H54 (cell line): ENCODE measurements around the gene TOP1.

Experiments used
- DNase-seq: peaks from one replicate; pipeline ENCODE4 v3.0.0; 2011; ENCODE audit warnings: low spot score, mixed read lengths; ENCODE audit not compliant: insufficient read length
- FAIRE-seq: peaks from 3 replicates; lab custom pipeline; 2011; peaks lifted over from hg19 to GRCh38; lab: Jason Lieb, UNC
- POLR2A ChIP-seq: IDR thresholded peaks from 2 replicates; pipeline ENCODE4 v1.6.1; 2011; ENCODE audit warnings: low read depth, mild to moderate bottlenecking, low read length

The TOP1 gene

DNA sequence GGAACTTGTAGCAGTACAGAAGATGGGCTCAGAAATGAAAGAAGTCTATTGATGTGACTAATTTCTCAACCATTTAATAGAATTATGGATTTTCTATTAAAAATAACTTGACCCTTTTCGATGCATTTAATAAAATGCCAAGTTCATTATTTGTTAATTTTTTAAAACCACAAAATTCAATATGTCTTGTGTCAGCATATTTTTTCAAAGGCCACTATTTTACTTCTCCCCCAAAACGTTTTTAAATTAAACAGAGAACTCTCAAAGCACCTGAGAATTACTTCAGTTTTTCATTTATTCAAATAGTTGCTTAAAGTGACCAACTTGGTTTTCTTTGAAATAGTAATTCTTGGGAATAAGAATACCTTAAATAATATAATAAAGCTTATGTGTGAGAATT lies 8.6 kb downstream of the TOP1 start:
- no peak for FAIRE-seq
- DNase-seq = no peak
- no peak for TF ChIP-seq POLR2A

- no peak for TF ChIP-seq POLR2A
- DNase-seq (no peak), FAIRE-seq (no peak)
Measured at GRCh38 chr20:41038149-41038877, 9.7 kb downstream of the TOP1 start.

DNA sequence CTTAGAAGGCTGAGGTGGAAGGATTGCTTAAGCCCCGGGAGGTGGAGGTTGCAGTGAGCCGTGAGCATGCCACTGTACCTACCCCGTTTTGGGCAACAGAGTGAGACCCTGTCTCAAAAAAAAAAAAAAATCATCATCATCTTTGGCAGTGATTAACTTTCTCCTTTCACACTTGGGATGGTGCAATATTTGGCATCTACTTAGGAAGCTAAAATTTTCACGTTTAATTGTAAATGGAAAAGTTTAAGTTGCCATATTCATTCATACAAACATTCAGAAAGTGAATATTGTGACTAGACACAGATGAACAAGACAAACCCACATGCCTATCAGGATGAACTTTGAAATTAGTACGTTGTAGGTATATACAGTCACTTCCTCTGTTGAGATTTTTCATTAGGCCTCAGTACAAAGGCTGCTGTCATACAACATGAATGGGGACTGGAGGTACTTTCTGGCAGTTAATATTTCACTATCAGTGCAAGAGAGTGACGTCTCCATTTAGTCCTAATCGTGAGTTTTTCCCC lies 10.3 kb downstream of the TOP1 start:
- no peak for FAIRE-seq
- no peak for DNase-seq
- no peak for TF ChIP-seq POLR2A

GRCh38 chr20:41040855-41041254 lies 12.2 kb downstream of the TOP1 start:
- FAIRE-seq (no peak), DNase-seq (no peak)
- no peak for TF ChIP-seq POLR2A

- TF ChIP-seq POLR2A = no peak
- FAIRE-seq (no peak), DNase-seq (no peak)
Measured at GRCh38 chr20:41041693-41042092, 13.1 kb downstream of the TOP1 start.

- TF ChIP-seq POLR2A = no peak
- DNase-seq (no peak), FAIRE-seq (no peak)
Measured at GRCh38 chr20:41044409-41045062, 15.9 kb downstream of the TOP1 start.

GRCh38 chr20:41045671-41046070 lies 17.0 kb downstream of the TOP1 start:
- no peak for TF ChIP-seq POLR2A
- no peak for DNase-seq
- FAIRE-seq = no peak

GRCh38 chr20:41046716-41047115 lies 18.1 kb downstream of the TOP1 start:
- TF ChIP-seq POLR2A = no peak
- no peak for FAIRE-seq
- no peak for DNase-seq

- DNase-seq (no peak), FAIRE-seq (no peak)
- TF ChIP-seq POLR2A = no peak
Measured at GRCh38 chr20:41047279-41047974, 18.8 kb downstream of the TOP1 start.

DNA sequence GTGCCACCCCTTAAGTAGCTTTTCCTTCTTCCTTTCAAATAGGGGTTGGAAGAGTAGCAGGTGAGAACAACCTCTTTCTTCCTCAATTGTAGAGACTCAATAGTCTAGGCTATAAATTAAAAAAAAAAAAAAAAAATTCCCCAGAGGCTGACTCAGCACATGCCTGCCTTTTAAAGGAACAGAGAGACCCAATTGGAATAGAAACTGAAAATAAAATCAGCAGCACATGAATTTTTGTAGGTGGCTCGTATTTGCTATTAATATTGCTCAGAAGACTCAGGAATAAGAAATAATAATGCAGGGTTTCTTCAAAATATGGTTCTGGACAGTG lies 19.3 kb downstream of the TOP1 start:
- FAIRE-seq (no peak), DNase-seq (no peak)
- TF ChIP-seq POLR2A = no peak

DNA sequence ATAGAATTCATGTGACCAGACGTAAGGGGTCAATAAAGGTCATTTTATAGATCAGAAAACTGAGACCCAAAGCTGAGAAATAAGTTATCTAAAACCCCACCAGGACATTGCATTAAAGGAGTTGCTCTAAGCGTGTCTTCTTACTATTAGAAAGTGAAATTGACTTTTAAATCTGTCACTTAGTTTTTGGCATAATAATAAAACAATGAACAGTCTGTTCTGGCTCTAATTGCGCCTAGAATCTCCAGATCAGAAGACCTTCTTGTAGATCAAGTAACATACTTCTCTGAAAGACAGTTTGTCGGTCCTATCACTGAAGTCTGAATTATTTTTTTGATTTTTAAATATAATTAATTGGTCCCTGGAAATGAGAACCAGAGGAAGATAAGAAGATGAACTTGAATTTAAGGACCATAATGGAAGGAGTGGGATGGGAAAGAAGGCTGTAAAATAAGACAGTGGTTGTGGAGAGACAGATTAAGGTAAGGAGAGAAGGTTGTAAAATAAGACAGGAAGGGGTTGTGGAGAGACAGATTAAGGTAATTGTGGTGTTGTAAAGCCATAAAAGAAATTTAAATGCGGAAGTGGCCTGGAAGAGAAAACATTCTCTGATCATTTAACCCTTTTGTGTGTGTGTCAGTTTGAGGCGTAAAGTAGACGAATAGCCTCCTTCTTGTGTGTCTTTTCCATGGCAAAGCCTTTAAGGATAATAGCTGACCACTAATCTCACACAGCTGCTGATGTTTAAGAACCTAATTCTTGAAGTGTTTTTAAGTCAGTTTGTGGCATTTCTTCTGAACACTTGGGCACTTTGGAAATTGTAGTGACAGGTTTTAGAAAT lies 20.1 kb downstream of the TOP1 start:
- TF ChIP-seq POLR2A = no peak
- DNase-seq (no peak), FAIRE-seq (no peak)

GRCh38 chr20:41049451-41049850 lies 20.8 kb downstream of the TOP1 start:
- DNase-seq (no peak), FAIRE-seq (no peak)
- TF ChIP-seq POLR2A = no peak

DNA sequence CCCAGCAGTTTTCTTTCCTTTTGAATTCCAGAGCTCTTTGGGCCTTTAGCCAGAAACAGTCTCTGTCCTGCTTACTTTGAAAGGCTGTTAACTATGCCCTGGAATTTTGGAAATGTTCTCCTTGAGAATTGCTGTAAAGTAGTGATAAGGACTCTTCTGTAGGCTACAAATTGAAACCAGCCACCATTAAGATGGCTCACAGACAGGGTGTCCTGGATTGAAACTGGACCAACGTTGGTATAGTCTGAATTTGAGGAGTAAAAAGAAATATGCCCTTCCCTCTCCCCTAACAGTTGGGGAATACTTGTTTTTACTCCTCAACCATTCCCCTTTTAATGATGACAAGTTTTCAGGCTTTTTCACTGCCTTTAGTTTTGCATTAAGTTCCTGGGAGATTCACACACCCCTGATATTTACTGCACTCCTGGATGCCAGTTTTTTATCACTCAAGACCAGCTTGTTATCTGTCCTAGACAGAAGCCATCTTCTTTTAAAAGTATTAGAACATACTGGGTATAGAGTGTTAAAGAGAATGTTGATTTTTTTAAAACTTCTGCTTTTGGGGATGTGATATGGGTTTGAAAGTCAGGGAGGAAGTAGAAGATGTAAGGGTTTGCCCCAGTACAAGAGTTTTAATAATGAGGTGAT lies 21.9 kb downstream of the TOP1 start:
- no peak for FAIRE-seq
- no peak for TF ChIP-seq POLR2A
- DNase-seq = no peak
